Mesenchymal stem cell (in vitro differentiated cells and primary cell): ENCODE data around the gene PTPRN2.

Experiments
- DNase-seq: peaks from one replicate; pipeline ENCODE4 v3.0.0-alpha.2; 2013
- H2AFZ ChIP-seq: one replicate; pipeline ENCODE4 v1.6.1; 2013; ENCODE audit warnings: low read depth, mild to moderate bottlenecking, control low read depth, inconsistent platforms, low read length, moderate library complexity
- H2AK5ac ChIP-seq: 2 replicates; pipeline ENCODE4 v1.6.1; 2013; ENCODE audit warnings: low read length, moderate library complexity, mild to moderate bottlenecking, inconsistent platforms; ENCODE audit not compliant: severe bottlenecking
- H2BK120ac ChIP-seq: one replicate; pipeline ENCODE4 v1.6.1; 2013; ENCODE audit warnings: low read depth, mild to moderate bottlenecking, inconsistent platforms, low read length, moderate library complexity
- H2BK12ac ChIP-seq, 2 experiments: one replicate each; pipeline ENCODE4 v1.6.1; 2013; ENCODE audit warnings: inconsistent platforms in 2 of 2, low read length in 2 of 2, mild to moderate bottlenecking in 2 of 2, moderate library complexity in 2 of 2, control low read depth in 1 of 2
- H2BK15ac ChIP-seq: one replicate; pipeline ENCODE4 v1.6.1; 2013; ENCODE audit warnings: mild to moderate bottlenecking, low read depth, inconsistent platforms; ENCODE audit not compliant: poor library complexity, severe bottlenecking
- H2BK5ac ChIP-seq: 2 replicates; pipeline ENCODE4 v1.6.1; 2013; ENCODE audit warnings: low read depth, mild to moderate bottlenecking, low read length, control low read depth, inconsistent platforms; ENCODE audit not compliant: poor library complexity, severe bottlenecking
- H3K14ac ChIP-seq, 2 experiments: one replicate each; pipeline ENCODE4 v1.6.1; 2013; ENCODE audit warnings: inconsistent platforms in 2 of 2, low read length in 2 of 2, control low read depth in 1 of 2, mild to moderate bottlenecking in 1 of 2, moderate library complexity in 1 of 2
- H3K18ac ChIP-seq, 2 experiments: one replicate each; pipeline ENCODE4 v1.6.1; 2013; ENCODE audit warnings: inconsistent platforms in 2 of 2, low read length in 2 of 2, control low read depth in 1 of 2, low read depth in 1 of 2, mild to moderate bottlenecking in 1 of 2
- H3K23ac ChIP-seq, 2 experiments: one replicate each; pipeline ENCODE4 v1.6.1; 2013; ENCODE audit warnings: inconsistent platforms in 2 of 2, low read length in 2 of 2, mild to moderate bottlenecking in 2 of 2, moderate library complexity in 2 of 2, control low read depth in 1 of 2
- H3K27ac ChIP-seq: 2 replicates; pipeline ENCODE4 v1.5.1; 2013; ENCODE audit warnings: mild to moderate bottlenecking, moderate library complexity, low read length, control low read depth, inconsistent platforms; ENCODE audit not compliant: poor library complexity, severe bottlenecking
- H3K27me3 ChIP-seq, 2 experiments: 2 replicates each; pipeline versions ENCODE4 v1.6.1 to v1.7.0; 2013; ENCODE audit warnings: low read length in 2 of 2, mild to moderate bottlenecking in 2 of 2, moderate library complexity in 2 of 2, control low read depth in 1 of 2, inconsistent platforms in 1 of 2; ENCODE audit not compliant: control insufficient read depth in 1 of 2, insufficient read depth in 1 of 2
- H3K36me3 ChIP-seq, 2 experiments: 2 replicates each; pipeline versions ENCODE4 v1.6.1 to v1.7.0; 2013; ENCODE audit warnings: low read length in 2 of 2, control low read depth in 1 of 2, inconsistent platforms in 1 of 2, low read depth in 1 of 2, mild to moderate bottlenecking in 1 of 2; ENCODE audit not compliant: insufficient read depth in 2 of 2, control insufficient read depth in 1 of 2
- H3K4ac ChIP-seq, 2 experiments: one replicate each; pipeline ENCODE4 v1.6.1; 2013; ENCODE audit warnings: inconsistent platforms in 2 of 2, low read length in 2 of 2, mild to moderate bottlenecking in 2 of 2, moderate library complexity in 2 of 2, control low read depth in 1 of 2, low read depth in 1 of 2
- H3K4me1 ChIP-seq: 2 replicates; pipeline ENCODE4 v1.6.1; 2013; ENCODE audit warnings: low read depth, low read length, control low read depth; ENCODE audit not compliant: control insufficient read depth, insufficient read depth
- H3K4me2 ChIP-seq: 2 replicates; pipeline ENCODE4 v1.6.1; 2013; ENCODE audit warnings: low read length, mild to moderate bottlenecking, inconsistent platforms; ENCODE audit not compliant: poor library complexity, severe bottlenecking
- H3K4me3 ChIP-seq, 2 experiments: 2 replicates each; pipeline versions ENCODE4 v1.5.1 to v1.7.0; 2013; ENCODE audit warnings: low read length in 2 of 2, mild to moderate bottlenecking in 2 of 2, control low read depth in 1 of 2, low read depth in 1 of 2; ENCODE audit not compliant: insufficient read depth in 1 of 2
- H3K79me1 ChIP-seq: replicated peaks from 2 replicates; pipeline ENCODE4 v1.6.1; 2013; ENCODE audit warnings: mild to moderate bottlenecking, control low read depth, low read length, inconsistent platforms; ENCODE audit not compliant: poor library complexity, severe bottlenecking
- H3K9ac ChIP-seq: 2 replicates; pipeline ENCODE4 v1.7.0; 2013; ENCODE audit warnings: mild to moderate bottlenecking, low read length, moderate library complexity
- H3K9me3 ChIP-seq: 2 replicates; pipeline ENCODE4 v1.7.0; 2013; ENCODE audit warnings: mild to moderate bottlenecking, low read length; ENCODE audit not compliant: control insufficient read depth
- H4K8ac ChIP-seq: one replicate; pipeline ENCODE4 v1.6.1; 2013; ENCODE audit warnings: inconsistent platforms, mild to moderate bottlenecking, low read length, moderate library complexity
- H4K91ac ChIP-seq: one replicate; pipeline ENCODE4 v1.6.1; 2013; ENCODE audit warnings: mild to moderate bottlenecking, low read length, inconsistent platforms
- WGBS: methylation state at CpG from one replicate; pipeline ENCODE4 v1.1.7; 2013; ENCODE audit warnings: mixed read lengths; 5-methylcytosine and 5-hydroxymethylcytosine counted together

The PTPRN2 gene

GRCh38 chr7:157704365-157704764 lies 883.3 kb downstream of the PTPRN2 start:
- no peak overlapping the region for H2BK5ac ChIP-seq
- no peak overlapping the region for H4K8ac ChIP-seq
- H3K27me3 ChIP-seq: peaks cover 0 to 14% of the 10 kb centered on the region in 2 experiments
- no peak overlapping the region for H2AFZ ChIP-seq
- no peak overlapping the region for H2BK12ac ChIP-seq
- no peak overlapping the region for H3K23ac ChIP-seq
- no peak overlapping the region for H3K27ac ChIP-seq
- no peak overlapping the region for H3K4ac ChIP-seq
- H4K91ac ChIP-seq: no peak overlapping the region
- no peak overlapping the region for H2AK5ac ChIP-seq
- no peak for DNase-seq
- no peak overlapping the region for H3K18ac ChIP-seq
- no peak overlapping the region for H2BK120ac ChIP-seq
- H3K4me3 ChIP-seq: no peak overlapping the region
- no peaks in the 10 kb centered on the region for H3K36me3 ChIP-seq
- H3K79me1 ChIP-seq: no peaks in the 10 kb centered on the region
- H3K4me1 ChIP-seq: no peaks in the 10 kb centered on the region
- no peak overlapping the region for H3K9ac ChIP-seq
- 63% methylated on average over 7 of the region's 9 CpGs for WGBS
- H2BK15ac ChIP-seq: no peak overlapping the region
- H3K14ac ChIP-seq: no peak overlapping the region
- no peaks in the 10 kb centered on the region for H3K9me3 ChIP-seq
- no peak overlapping the region for H3K4me2 ChIP-seq

GRCh38 chr7:157703534-157704195 lies 884.0 kb downstream of the PTPRN2 start:
- no peaks in the 10 kb centered on the region for H3K4me1 ChIP-seq
- H4K8ac ChIP-seq: no peak overlapping the region
- no peak overlapping the region for H2BK120ac ChIP-seq
- no peak overlapping the region for H3K14ac ChIP-seq
- no peak overlapping the region for H2BK15ac ChIP-seq
- H3K4ac ChIP-seq: no peak overlapping the region
- H3K27me3 ChIP-seq: peaks cover 0 to 14% of the 10 kb centered on the region in 2 experiments
- H3K18ac ChIP-seq: no peak overlapping the region
- no peaks in the 10 kb centered on the region for H3K9me3 ChIP-seq
- H2BK12ac ChIP-seq: no peak overlapping the region
- H3K23ac ChIP-seq: no peak overlapping the region
- H3K4me3 ChIP-seq: no peak overlapping the region
- 87% methylated on average over 16 of the region's 21 CpGs for WGBS
- H2AK5ac ChIP-seq: no peak overlapping the region
- H3K9ac ChIP-seq: no peak overlapping the region
- no peaks in the 10 kb centered on the region for H3K36me3 ChIP-seq
- no peak for DNase-seq
- no peak overlapping the region for H3K4me2 ChIP-seq
- no peak overlapping the region for H4K91ac ChIP-seq
- H2AFZ ChIP-seq: no peak overlapping the region
- H3K27ac ChIP-seq: no peak overlapping the region
- H3K79me1 ChIP-seq: no peaks in the 10 kb centered on the region
- H2BK5ac ChIP-seq: no peak overlapping the region

- no peak overlapping the region for H2BK12ac ChIP-seq
- no peak overlapping the region for H2AK5ac ChIP-seq
- no peaks in the 10 kb centered on the region for H3K4me1 ChIP-seq
- H4K91ac ChIP-seq: no peak overlapping the region
- no peak overlapping the region for H2BK15ac ChIP-seq
- no peak overlapping the region for H3K27ac ChIP-seq
- WGBS: 77% methylated on average over 14 of the region's 14 CpGs
- H2BK5ac ChIP-seq: no peak overlapping the region
- H3K79me1 ChIP-seq: no peaks in the 10 kb centered on the region
- H3K9ac ChIP-seq: no peak overlapping the region
- peaks cover 0 to 14% of the 10 kb centered on the region in 2 experiments for H3K27me3 ChIP-seq
- no peak overlapping the region for H2BK120ac ChIP-seq
- no peaks in the 10 kb centered on the region for H3K9me3 ChIP-seq
- DNase-seq: no peak
- no peak overlapping the region for H3K4me3 ChIP-seq
- no peak overlapping the region for H3K4me2 ChIP-seq
- no peak overlapping the region for H3K18ac ChIP-seq
- no peak overlapping the region for H3K4ac ChIP-seq
- H2AFZ ChIP-seq: no peak overlapping the region
- H4K8ac ChIP-seq: no peak overlapping the region
- H3K14ac ChIP-seq: no peak overlapping the region
- H3K36me3 ChIP-seq: no peaks in the 10 kb centered on the region
- no peak overlapping the region for H3K23ac ChIP-seq
Measured at GRCh38 chr7:157703131-157703530, 884.5 kb downstream of the PTPRN2 start.

GRCh38 chr7:157702311-157703023 lies 885.2 kb downstream of the PTPRN2 start:
- Histone ChIP-seq H3K9ac (no peak overlapping the region), H2BK120ac (no peak overlapping the region), H3K27ac (no peak overlapping the region), H2AK5ac (no peak overlapping the region), H3K79me1 (no peaks in the 10 kb centered on the region), H3K36me3 (no peaks in the 10 kb centered on the region), H3K9me3 (no peaks in the 10 kb centered on the region), H2AFZ (no peak overlapping the region), H4K8ac (no peak overlapping the region), H3K23ac (no peak overlapping the region), H3K4me2 (no peak overlapping the region), H3K4me3 (no peak overlapping the region), H2BK12ac (no peak overlapping the region), H3K14ac (no peak overlapping the region), H4K91ac (no peak overlapping the region), H3K27me3 (peaks cover 0 to 14% of the 10 kb centered on the region in 2 experiments), H2BK5ac (no peak overlapping the region), H2BK15ac (no peak overlapping the region), H3K4me1 (no peaks in the 10 kb centered on the region), H3K18ac (no peak overlapping the region), H3K4ac (no peak overlapping the region)
- WGBS: 83% methylated on average over 21 of the region's 21 CpGs
- no peak for DNase-seq
